Smooth muscle cell (in vitro differentiated cells): ENCODE data around the gene PSMD14. TPM values are rescaled to one million over a fixed set of nuclear protein-coding genes. Genes with fewer than 3 reads are reported as not detected.

Experiments
- DNase-seq: peaks from one replicate; lab custom pipeline; 2025; ENCODE audit not compliant: unreplicated experiment; lab: John Stamatoyannopoulos, UW
- H2AFZ ChIP-seq: fragments of 200-600 bp; sonication (generic); 2 replicates; pipeline ENCODE4 v1.6.0; 2016; ENCODE audit warnings: antibody characterized with exemption, low read depth, mild to moderate bottlenecking
- H3F3A ChIP-seq: fragments of 200-600 bp; sonication (generic); 2 replicates; pipeline ENCODE4 v1.6.0; 2017; ENCODE audit warnings: antibody characterized with exemption, low read depth
- H3K27ac ChIP-seq: fragments of 200-600 bp; sonication (generic); 2 replicates; pipeline ENCODE4 v1.5.1; 2016; ENCODE audit warnings: low read depth, mild to moderate bottlenecking
- H3K27me3 ChIP-seq: fragments of 200-600 bp; sonication (generic); 2 replicates; pipeline ENCODE4 v1.6.1; 2016; ENCODE audit warnings: low read depth, mild to moderate bottlenecking
- H3K36me3 ChIP-seq: fragments of 200-600 bp; sonication (generic); 2 replicates; pipeline ENCODE4 v1.5.1; 2016; ENCODE audit warnings: low read depth
- H3K4me1 ChIP-seq: fragments of 200-600 bp; sonication (generic); 2 replicates; pipeline ENCODE4 v1.5.1; 2016; ENCODE audit warnings: low read depth
- H3K4me2 ChIP-seq: fragments of 200-600 bp; sonication (generic); 2 replicates; pipeline ENCODE4 v1.6.0; 2016; ENCODE audit warnings: mild to moderate bottlenecking
- H3K4me3 ChIP-seq: fragments of 200-600 bp; sonication (generic); 2 replicates; pipeline ENCODE4 v1.5.1; 2016; ENCODE audit warnings: mild to moderate bottlenecking
- H3K79me2 ChIP-seq: fragments of 200-600 bp; sonication (generic); 2 replicates; pipeline ENCODE4 v1.6.0; 2016; ENCODE audit warnings: low read depth, mild to moderate bottlenecking
- H3K9ac ChIP-seq: fragments of 200-600 bp; sonication (generic); 2 replicates; pipeline ENCODE4 v1.6.0; 2016; ENCODE audit warnings: low read depth
- H3K9me3 ChIP-seq: fragments of 200-600 bp; sonication (generic); replicated peaks from 2 replicates; pipeline ENCODE4 v1.5.1; 2016; ENCODE audit warnings: low read depth
- H4K20me1 ChIP-seq: fragments of 200-600 bp; sonication (generic); 2 replicates; pipeline ENCODE4 v1.6.0; 2016; ENCODE audit warnings: low read depth
- WGBS: methylation state at CpG from one replicate; pipeline ENCODE4 v1.1.7; 2016; ENCODE audit warnings: low lambda C conversion rate; 5-methylcytosine and 5-hydroxymethylcytosine counted together
- polyA plus RNA-seq: library from polyadenylated mRNA; unstranded; fragments of >200 nt; fragmentation: Nextera tagmentation; extraction: Ambion mirVana; gene quantifications from 2 replicates; pipeline ENCODE4 v1.2.1, GENCODE V29; 2016
- small RNA-seq: library from RNA; depleted of rRNA; stranded (forward); fragments of <200 nt; gene quantifications from one replicate; pipeline ENCODE3, GENCODE V24; 2014
- total RNA-seq: library from RNA; depleted of rRNA; stranded (reverse); fragments of >200 nt; gene quantifications from 2 replicates; pipeline ENCODE4 v1.2.3, GENCODE V29; 2014
- TF ChIP-seq, protein P1 (sequence below): fragments of 200-600 bp; sonication (generic); IDR thresholded peaks from 2 replicates; pipeline ENCODE4 v1.5.1; 2017; ENCODE audit warnings: borderline replicate concordance, mild to moderate bottlenecking, antibody characterized with exemption; ENCODE audit not compliant: insufficient read depth, poor library complexity, severe bottlenecking

PSMD14 gene
- total and polyA plus RNA-seq, 2 experiments from 2014 or later = 69.4 to 123 TPM

DNA sequence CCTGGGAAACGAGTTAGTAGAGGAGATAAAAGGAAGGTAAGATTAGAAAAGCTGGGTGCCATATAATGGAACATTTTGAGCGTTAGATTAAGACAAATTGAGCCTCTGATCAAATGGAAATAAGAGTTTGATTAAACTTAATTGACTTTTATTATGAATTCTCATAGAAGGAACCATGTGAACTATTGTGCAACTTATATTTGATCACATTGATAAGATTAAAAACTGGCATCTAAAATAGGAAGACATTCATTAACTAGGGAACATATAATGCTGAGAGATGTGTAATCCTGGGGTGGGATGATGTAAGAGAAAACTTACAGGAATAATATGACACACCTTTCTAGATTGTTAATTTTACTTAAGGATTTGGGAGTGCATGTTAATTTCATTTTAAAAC, 130.4 kb downstream of the PSMD14 start:
- Histone ChIP-seq H3K9me3 (no peaks in the 10 kb centered on the region), H3K9ac (no peak overlapping the region), H3K4me2 (no peak overlapping the region), H3K36me3 (no peaks in the 10 kb centered on the region), H2AFZ (no peak overlapping the region), H3K27ac (no peak overlapping the region), H3K79me2 (no peaks in the 10 kb centered on the region), H3F3A (no peaks in the 10 kb centered on the region), H3K4me1 (no peaks in the 10 kb centered on the region), H4K20me1 (no peaks in the 10 kb centered on the region), H3K4me3 (no peak overlapping the region), H3K27me3 (peaks cover 54% of the 10 kb centered on the region)
- DNase-seq = no peak
- TF ChIP-seq, protein P1, sequence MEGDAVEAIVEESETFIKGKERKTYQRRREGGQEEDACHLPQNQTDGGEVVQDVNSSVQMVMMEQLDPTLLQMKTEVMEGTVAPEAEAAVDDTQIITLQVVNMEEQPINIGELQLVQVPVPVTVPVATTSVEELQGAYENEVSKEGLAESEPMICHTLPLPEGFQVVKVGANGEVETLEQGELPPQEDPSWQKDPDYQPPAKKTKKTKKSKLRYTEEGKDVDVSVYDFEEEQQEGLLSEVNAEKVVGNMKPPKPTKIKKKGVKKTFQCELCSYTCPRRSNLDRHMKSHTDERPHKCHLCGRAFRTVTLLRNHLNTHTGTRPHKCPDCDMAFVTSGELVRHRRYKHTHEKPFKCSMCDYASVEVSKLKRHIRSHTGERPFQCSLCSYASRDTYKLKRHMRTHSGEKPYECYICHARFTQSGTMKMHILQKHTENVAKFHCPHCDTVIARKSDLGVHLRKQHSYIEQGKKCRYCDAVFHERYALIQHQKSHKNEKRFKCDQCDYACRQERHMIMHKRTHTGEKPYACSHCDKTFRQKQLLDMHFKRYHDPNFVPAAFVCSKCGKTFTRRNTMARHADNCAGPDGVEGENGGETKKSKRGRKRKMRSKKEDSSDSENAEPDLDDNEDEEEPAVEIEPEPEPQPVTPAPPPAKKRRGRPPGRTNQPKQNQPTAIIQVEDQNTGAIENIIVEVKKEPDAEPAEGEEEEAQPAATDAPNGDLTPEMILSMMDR = no peak
- WGBS = 61% methylated on average over 2 of the region's 2 CpGs

DNA sequence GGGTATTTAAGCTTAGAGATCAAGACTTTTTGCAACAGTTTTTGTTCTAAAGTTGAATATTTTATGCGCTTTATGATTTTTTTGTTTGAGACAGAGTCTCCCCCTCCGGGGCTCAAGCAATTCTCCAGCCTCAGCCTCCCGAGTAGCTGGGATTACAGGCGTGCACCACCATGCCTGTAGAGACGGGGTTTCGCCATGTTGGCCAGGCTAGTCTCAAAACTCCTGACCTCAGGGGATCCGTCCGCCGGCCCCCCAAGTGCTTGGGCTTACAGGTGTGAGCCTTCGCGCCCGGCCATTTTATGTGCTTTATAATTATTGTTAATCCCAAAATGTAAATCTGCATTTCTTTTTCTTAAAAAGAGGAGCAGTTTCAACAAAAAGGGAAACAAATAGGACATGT, 136.9 kb downstream of the PSMD14 start:
- Histone ChIP-seq H2AFZ (no peak overlapping the region), H3K9me3 (no peaks in the 10 kb centered on the region), H3K79me2 (no peaks in the 10 kb centered on the region), H3K4me3 (no peak overlapping the region), H3F3A (no peaks in the 10 kb centered on the region), H3K36me3 (no peaks in the 10 kb centered on the region), H3K9ac (no peak overlapping the region), H3K27ac (no peak overlapping the region), H3K4me2 (no peak overlapping the region), H3K4me1 (no peaks in the 10 kb centered on the region), H3K27me3 (peaks cover 12% of the 10 kb centered on the region), H4K20me1 (no peaks in the 10 kb centered on the region)
- TF ChIP-seq, protein P1 = no peak
- 96% methylated on average over 12 of the region's 12 CpGs for WGBS
- no peak for DNase-seq

DNA sequence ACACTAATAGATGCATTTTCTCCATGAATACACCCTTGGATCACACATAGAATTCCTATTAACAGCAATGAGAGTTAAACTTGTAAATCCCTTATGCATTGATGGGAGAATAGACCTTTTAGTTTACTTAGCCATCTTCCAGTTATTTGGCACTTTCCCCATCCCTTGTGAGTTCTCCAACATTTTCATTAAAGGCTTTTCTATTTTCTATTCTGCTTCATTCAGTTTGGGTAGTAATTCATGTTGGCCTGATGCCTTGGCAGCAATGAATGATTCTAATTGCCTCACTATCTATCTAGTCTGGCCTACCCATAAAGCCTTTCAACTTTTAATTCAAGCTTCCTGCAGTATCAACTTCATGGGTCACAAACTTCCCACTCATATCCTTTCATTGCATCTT, 140.2 kb downstream of the PSMD14 start:
- Histone ChIP-seq H3K9me3 (no peaks in the 10 kb centered on the region), H3K79me2 (no peaks in the 10 kb centered on the region), H3F3A (no peaks in the 10 kb centered on the region), H3K36me3 (no peaks in the 10 kb centered on the region), H4K20me1 (no peaks in the 10 kb centered on the region), H3K4me1 (no peaks in the 10 kb centered on the region), H3K4me2 (no peak overlapping the region), H2AFZ (no peak overlapping the region), H3K9ac (no peak overlapping the region), H3K27me3 (peaks cover 4% of the 10 kb centered on the region), H3K27ac (no peak overlapping the region), H3K4me3 (no peak overlapping the region)
- no peak for DNase-seq
- TF ChIP-seq, protein P1 = no peak

Small RNAs within 50 kb of the gene (small RNA-seq; reads per million reads assigned to genes)
- gene RNA5SP108 = not detected

Other genes starting within 250 kb of the PSMD14 start
- 94.2 and 120 TPM in 2 replicates for gene TANK, start 148.0 kb upstream of the PSMD14 start, total RNA-seq
- gene TANK, start 148.0 kb upstream of the PSMD14 start, polyA plus RNA-seq = 47.9 and 49.4 TPM in 2 replicates
- 0.13 and 2.3 TPM in 2 replicates for gene TBR1, start 107.9 kb downstream of the PSMD14 start, total RNA-seq
- 0.04 TPM in 1 of 2 replicates, not detected in the other for gene TBR1, start 107.9 kb downstream of the PSMD14 start, polyA plus RNA-seq